ENCODE data around the gene GAL3ST1. TPM values are rescaled to one million over a fixed set of nuclear protein-coding genes. Genes with fewer than 3 reads are reported as not detected.
A peak's percentile ranks its signal among the peaks of the same experiment; 100 is the strongest.

The GAL3ST1 gene
- polyA plus RNA-seq, 3 donors: not detected

DNA sequence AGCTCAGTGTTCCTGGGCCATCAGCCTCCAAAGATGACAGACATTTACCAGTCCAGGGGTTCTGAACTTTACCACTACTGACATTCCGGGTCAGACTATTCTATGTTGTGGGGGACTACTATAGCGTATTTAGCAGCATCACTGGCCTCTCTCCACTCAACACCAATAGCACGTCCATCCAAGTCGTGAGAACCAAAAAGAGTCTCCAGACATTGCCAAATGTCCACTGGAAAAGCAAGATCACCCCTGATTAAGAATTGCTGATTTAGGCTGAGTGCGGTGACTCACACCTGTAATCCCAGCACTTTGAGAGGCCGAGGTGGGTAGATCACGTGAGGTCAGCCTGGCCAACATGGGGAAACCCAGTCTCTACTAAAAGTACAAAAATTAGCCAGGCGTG, 11.9 kb upstream of the GAL3ST1 start:
- Histone ChIP-seq H3K79me2 (ENCODE audit: insufficient read depth, low read length) (peaks cover 25% of the 10 kb centered on the region), H3K36me3 (replicated peaks in 1 of 2; ENCODE audit: control insufficient read depth in 1 of 2, insufficient read depth in 2 of 2, low read length in 2 of 2) (peaks cover 79 to 83% of the 10 kb centered on the region in 2 donors), H3K4me1 (ENCODE audit: control insufficient read depth in 1 of 2, insufficient read depth in 2 of 2, low read length in 2 of 2) (peaks cover 7 to 12% of the 10 kb centered on the region in 2 donors), H3K27me3 (ENCODE audit: control insufficient read depth in 2 of 2, insufficient read depth in 2 of 2, low read length in 2 of 2) (no peaks in the 10 kb centered on the region), H2AFZ (ENCODE audit: insufficient read depth, low read depth, low read length, poor library complexity, severe bottlenecking) (no peak overlapping the region), H3K9ac (ENCODE audit: insufficient read depth, low read length, poor library complexity, severe bottlenecking) (no peak overlapping the region), H4K20me1 (ENCODE audit: insufficient read depth, low read length) (peaks cover 5% of the 10 kb centered on the region), H3K27ac (ENCODE audit: low read depth in 1 of 2, low read length in 2 of 2) (no peak overlapping the region), H3K9me3 (replicated peaks in 1 of 2; ENCODE audit: control insufficient read depth in 1 of 2, insufficient read depth in 1 of 2, low read length in 2 of 2) (no peaks in the 10 kb centered on the region), H3K4me3 (replicated peaks in 1 of 3; ENCODE audit: low read depth in 2 of 3, low read length in 3 of 3) (no peak overlapping the region), H3K4me2 (replicated peaks; ENCODE audit: extremely low read depth, low read length, poor library complexity, severe bottlenecking) (no peak overlapping the region)
- no peak for TF ChIP-seq CTCF (IDR thresholded peaks at IDR 0.05)
- Mint-ChIP-seq H3K9me3 (no peaks in the 10 kb centered on the region), H3K27ac (peak overlapping the region in 5 of 7 donors; percentile 11 to 81 (median 26)), H3K4me3 (no peak overlapping the region), H3K36me3 (peaks cover 71 to 84% of the 10 kb centered on the region in 2 donors), H3K4me1 (peaks cover 5% of the 10 kb centered on the region), H3K27me3 (ENCODE audit: low read depth in 3 of 3) (no peaks in the 10 kb centered on the region)
- 97% methylated on average over 5 of the region's 8 CpGs for WGBS (ENCODE audit: insufficient coverage)
- no peak for DNase-seq
- intact Hi-C loops (cut with micrococcal nuclease): no loop called here

DNA sequence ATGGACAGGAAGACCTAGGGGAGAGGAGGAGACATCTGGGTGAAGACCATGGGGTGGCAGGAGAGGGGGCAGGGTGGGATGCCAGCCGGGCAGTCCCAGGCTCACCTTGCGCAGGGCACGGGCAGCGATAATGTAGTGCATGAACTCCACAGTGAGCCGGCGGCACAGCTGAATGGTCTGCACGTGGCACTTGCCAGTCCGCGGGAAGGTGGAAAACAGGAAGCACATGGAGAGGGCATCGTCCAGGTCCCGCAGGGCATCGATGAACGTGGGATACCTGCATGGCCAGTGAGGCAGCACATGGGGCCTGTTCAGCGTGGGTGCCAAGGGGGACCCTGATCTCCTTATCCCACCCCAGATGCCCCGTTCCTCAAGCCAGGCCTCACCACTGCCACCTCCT, 10.0 kb upstream of the GAL3ST1 start:
- intact Hi-C loops (cut with micrococcal nuclease): no loop called here
- H3K79me2 ChIP-seq (ENCODE audit: insufficient read depth, low read length): peaks cover 5% of the 10 kb centered on the region

More for the DNA sequence above, 10.0 kb upstream of the GAL3ST1 start:
- no peaks in the 10 kb centered on the region for H3K9me3 Mint-ChIP-seq
- no peak overlapping the region for H3K27ac ChIP-seq (ENCODE audit: low read depth in 1 of 2, low read length in 2 of 2)
- WGBS (ENCODE audit: insufficient coverage): 94% methylated on average over 15 of the region's 15 CpGs
- peaks cover 98 to 100% of the 10 kb centered on the region in 2 donors for H3K36me3 ChIP-seq (replicated peaks in 1 of 2; ENCODE audit: control insufficient read depth in 1 of 2, insufficient read depth in 2 of 2, low read length in 2 of 2)
- no peaks in the 10 kb centered on the region for H3K9me3 ChIP-seq (replicated peaks in 1 of 2; ENCODE audit: control insufficient read depth in 1 of 2, insufficient read depth in 1 of 2, low read length in 2 of 2)
- no peak overlapping the region for H2AFZ ChIP-seq (ENCODE audit: insufficient read depth, low read depth, low read length, poor library complexity, severe bottlenecking)
- H3K4me3 ChIP-seq (replicated peaks in 1 of 3; ENCODE audit: low read depth in 2 of 3, low read length in 3 of 3): no peak overlapping the region
- no peaks in the 10 kb centered on the region for H3K27me3 Mint-ChIP-seq (ENCODE audit: low read depth in 3 of 3)
- no peaks in the 10 kb centered on the region for H3K27me3 ChIP-seq (ENCODE audit: control insufficient read depth in 2 of 2, insufficient read depth in 2 of 2, low read length in 2 of 2)
- no peak for DNase-seq
- peak overlapping the region in 1 of 7 donors; percentile 68 for H3K27ac Mint-ChIP-seq
- no peak overlapping the region for H3K4me3 Mint-ChIP-seq
- no peaks in the 10 kb centered on the region for H3K4me1 Mint-ChIP-seq
- H3K4me1 ChIP-seq (ENCODE audit: control insufficient read depth in 1 of 2, insufficient read depth in 2 of 2, low read length in 2 of 2): no peaks in the 10 kb centered on the region
- peaks cover 3% of the 10 kb centered on the region for H4K20me1 ChIP-seq (ENCODE audit: insufficient read depth, low read length)
- peaks cover 90 to 100% of the 10 kb centered on the region in 2 donors for H3K36me3 Mint-ChIP-seq
- TF ChIP-seq CTCF (IDR thresholded peaks at IDR 0.05): no peak
- H3K9ac ChIP-seq (ENCODE audit: insufficient read depth, low read length, poor library complexity, severe bottlenecking): no peak overlapping the region
- no peak overlapping the region for H3K4me2 ChIP-seq (replicated peaks; ENCODE audit: extremely low read depth, low read length, poor library complexity, severe bottlenecking)

Measured in CD14-positive monocyte (primary cell).